ENCODE data around the gene CPLX1.
"Not testable (repeated sequence)": the region's sequence is repeated elsewhere in the genome, so short reads cannot be mapped to it uniquely, and the experiment has no call there.

The CPLX1 gene

GRCh38 chr4:753186-753585 lies 72.7 kb downstream of the CPLX1 start:
- not testable (repeated sequence) for DNase-seq

GRCh38 chr4:752196-752861 lies 73.6 kb downstream of the CPLX1 start:
- no peak for DNase-seq

- DNase-seq: no peak
These were observed 74.3 kb downstream of the CPLX1 start for GRCh38 chr4:751676-752075.

- no peak for DNase-seq
These were observed 75.9 kb downstream of the CPLX1 start for GRCh38 chr4:749698-750666.

GRCh38 chr4:748461-748860 lies 77.5 kb downstream of the CPLX1 start:
- no peak for DNase-seq

- DNase-seq: no peak
These were observed 78.3 kb downstream of the CPLX1 start for GRCh38 chr4:747546-748170.

GRCh38 chr4:744212-744841 lies 81.6 kb downstream of the CPLX1 start:
- DNase-seq: no peak

- no peak for DNase-seq
These were observed 82.3 kb downstream of the CPLX1 start for GRCh38 chr4:743463-744211.

- DNase-seq: no peak
These were observed 83.1 kb downstream of the CPLX1 start for GRCh38 chr4:742742-743311.

GRCh38 chr4:742096-742741 lies 83.7 kb downstream of the CPLX1 start:
- DNase-seq: no peak

- DNase-seq: no peak
These were observed 85.2 kb downstream of the CPLX1 start for GRCh38 chr4:740656-741282.

GRCh38 chr4:740011-740410 lies 85.9 kb downstream of the CPLX1 start:
- no peak for DNase-seq

- DNase-seq: no peak
These were observed 86.4 kb downstream of the CPLX1 start for GRCh38 chr4:739569-739968.

GRCh38 chr4:738781-739280 lies 87.1 kb downstream of the CPLX1 start:
- no peak for DNase-seq

GRCh38 chr4:736561-736960 lies 89.4 kb downstream of the CPLX1 start:
- DNase-seq: not testable (repeated sequence)

- DNase-seq: no peak
These were observed 90.3 kb downstream of the CPLX1 start for GRCh38 chr4:735583-735982.

Data from SIG-M5 (cell line).